GM12801 (cell line): Measurements from ENCODE around the gene CEP112.

Source experiments
- CTCF ChIP-seq: IDR thresholded peaks from one replicate; pipeline ENCODE4 v1.5.1; 2011; ENCODE audit warnings: control low read depth; ENCODE audit not compliant: insufficient read length; ENCODE audit errors: extremely low read depth

Gene CEP112

GRCh38 chr17:65930140-65930730 lies 261.7 kb downstream of the CEP112 start:
- no peak for TF ChIP-seq CTCF

GRCh38 chr17:65926599-65926998 lies 265.3 kb downstream of the CEP112 start:
- no peak for TF ChIP-seq CTCF

GRCh38 chr17:65925606-65926307 lies 266.2 kb downstream of the CEP112 start:
- TF ChIP-seq CTCF: no peak

- TF ChIP-seq CTCF: no peak
These were observed 270.9 kb downstream of the CEP112 start for GRCh38 chr17:65920996-65921395.

- TF ChIP-seq CTCF: no peak
These were observed 273.0 kb downstream of the CEP112 start for GRCh38 chr17:65918916-65919315.

- TF ChIP-seq CTCF: no peak
These were observed 273.4 kb downstream of the CEP112 start for GRCh38 chr17:65918500-65918899.

GRCh38 chr17:65917560-65917959 lies 274.4 kb downstream of the CEP112 start:
- no peak for TF ChIP-seq CTCF
